Measurements from ENCODE around the gene BIN2. TPM values are rescaled to one million over a fixed set of nuclear protein-coding genes. Genes with fewer than 3 reads are reported as not detected.

Gene BIN2
- total RNA-seq, 1 donor from 2014 or later: 0.18 TPM

DNA sequence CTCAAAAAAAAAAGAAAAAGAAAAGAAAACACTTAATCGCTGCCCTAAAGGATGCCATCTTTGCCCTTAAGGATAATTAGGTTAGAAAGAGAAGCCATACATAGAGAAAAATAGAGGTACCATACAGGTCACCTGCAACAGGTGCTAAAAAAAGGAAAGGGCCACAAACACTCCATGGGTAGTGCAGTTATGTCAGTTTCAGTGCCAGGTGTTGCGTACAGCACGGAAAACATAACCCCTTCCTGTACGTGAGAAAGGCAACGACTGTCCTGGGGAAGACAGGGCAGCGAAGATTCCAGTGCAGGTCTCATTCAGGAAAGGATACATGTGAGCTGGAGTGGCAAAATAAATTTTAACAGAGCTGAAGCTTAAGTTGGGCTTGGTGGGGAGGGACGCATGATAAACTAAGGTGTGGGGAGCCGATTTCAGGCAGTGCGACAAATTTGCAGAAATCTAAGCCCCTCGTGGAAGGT is 85.9 kb downstream of the BIN2 start:
- Mint-ChIP-seq H3K27ac (peak overlapping the region; percentile 100), H3K4me3 (peak overlapping the region; percentile 97), H3K36me3 (peaks cover 8% of the 10 kb centered on the region), H3K4me1 (peaks cover 18% of the 10 kb centered on the region), H3K9me3 (no peaks in the 10 kb centered on the region), H3K27me3 (ENCODE audit: low read depth) (no peaks in the 10 kb centered on the region)
- TF ChIP-seq, protein P1, sequence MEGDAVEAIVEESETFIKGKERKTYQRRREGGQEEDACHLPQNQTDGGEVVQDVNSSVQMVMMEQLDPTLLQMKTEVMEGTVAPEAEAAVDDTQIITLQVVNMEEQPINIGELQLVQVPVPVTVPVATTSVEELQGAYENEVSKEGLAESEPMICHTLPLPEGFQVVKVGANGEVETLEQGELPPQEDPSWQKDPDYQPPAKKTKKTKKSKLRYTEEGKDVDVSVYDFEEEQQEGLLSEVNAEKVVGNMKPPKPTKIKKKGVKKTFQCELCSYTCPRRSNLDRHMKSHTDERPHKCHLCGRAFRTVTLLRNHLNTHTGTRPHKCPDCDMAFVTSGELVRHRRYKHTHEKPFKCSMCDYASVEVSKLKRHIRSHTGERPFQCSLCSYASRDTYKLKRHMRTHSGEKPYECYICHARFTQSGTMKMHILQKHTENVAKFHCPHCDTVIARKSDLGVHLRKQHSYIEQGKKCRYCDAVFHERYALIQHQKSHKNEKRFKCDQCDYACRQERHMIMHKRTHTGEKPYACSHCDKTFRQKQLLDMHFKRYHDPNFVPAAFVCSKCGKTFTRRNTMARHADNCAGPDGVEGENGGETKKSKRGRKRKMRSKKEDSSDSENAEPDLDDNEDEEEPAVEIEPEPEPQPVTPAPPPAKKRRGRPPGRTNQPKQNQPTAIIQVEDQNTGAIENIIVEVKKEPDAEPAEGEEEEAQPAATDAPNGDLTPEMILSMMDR (IDR thresholded peaks at IDR 0.05; ENCODE audit: unreplicated experiment): no peak
- peak in 1 of 2 experiments; percentile 51 for DNase-seq (ENCODE audit: low spot score in 2 of 2, unreplicated experiment in 2 of 2)

DNA sequence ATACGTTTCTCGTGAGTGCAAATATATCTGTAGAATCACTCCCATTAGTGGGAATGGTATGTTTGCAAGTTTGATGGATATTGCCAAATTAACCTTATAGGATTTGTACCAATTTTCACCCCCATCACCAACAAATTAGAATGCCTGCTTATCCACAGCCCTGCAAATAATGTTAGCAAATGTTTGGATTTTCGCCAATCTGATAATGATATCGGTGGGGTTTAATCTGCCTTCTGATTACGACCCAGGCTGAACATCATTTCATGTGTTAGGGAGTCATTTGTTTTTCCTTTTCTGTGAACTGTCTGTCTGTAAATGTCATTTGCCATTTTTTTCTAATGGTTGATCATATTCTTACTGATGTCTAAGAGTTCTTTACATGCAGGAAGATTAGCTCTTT is 89.4 kb downstream of the BIN2 start:
- TF ChIP-seq, protein P1 (IDR thresholded peaks at IDR 0.05; ENCODE audit: unreplicated experiment): no peak
- Mint-ChIP-seq H3K9me3 (no peaks in the 10 kb centered on the region), H3K4me3 (no peak overlapping the region), H3K27me3 (ENCODE audit: low read depth) (no peaks in the 10 kb centered on the region), H3K27ac (no peak overlapping the region), H3K36me3 (no peaks in the 10 kb centered on the region), H3K4me1 (peaks cover 6% of the 10 kb centered on the region)
- no peak for DNase-seq (ENCODE audit: low spot score in 2 of 2, unreplicated experiment in 2 of 2)

DNA sequence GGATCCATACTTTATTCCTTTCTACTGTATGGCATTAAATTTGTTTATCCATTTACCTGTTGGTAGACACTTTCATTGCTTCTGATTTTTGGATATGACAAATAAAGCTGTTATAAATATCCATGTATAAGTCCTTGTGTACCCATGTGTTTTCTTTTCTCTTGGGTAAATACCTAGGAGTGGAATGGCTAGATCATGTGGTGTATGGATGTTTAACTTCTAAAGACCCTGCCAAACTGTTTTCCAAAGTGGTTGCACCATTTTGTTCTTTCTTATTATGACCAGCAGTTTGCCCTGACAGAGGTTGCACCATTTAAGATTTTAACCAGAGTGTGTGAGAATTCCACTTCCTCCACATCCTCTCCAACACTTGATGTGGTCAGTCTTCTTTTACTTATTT is 91.3 kb downstream of the BIN2 start:
- H3K27ac Mint-ChIP-seq: no peak overlapping the region
- no peaks in the 10 kb centered on the region for H3K4me1 Mint-ChIP-seq
- H3K27me3 Mint-ChIP-seq (ENCODE audit: low read depth): no peaks in the 10 kb centered on the region
- TF ChIP-seq, protein P1 (IDR thresholded peaks at IDR 0.05; ENCODE audit: unreplicated experiment): no peak
- no peak for DNase-seq (ENCODE audit: low spot score in 2 of 2, unreplicated experiment in 2 of 2)
- H3K36me3 Mint-ChIP-seq: no peaks in the 10 kb centered on the region
- H3K4me3 Mint-ChIP-seq: no peak overlapping the region
- H3K9me3 Mint-ChIP-seq: no peaks in the 10 kb centered on the region

Other genes starting within 250 kb of the BIN2 start
- 47.1 to 50.5 TPM (median 49.0 TPM) in 3 replicates for gene CSRNP2, start 240.6 kb downstream of the BIN2 start, total RNA-seq
- gene TFCP2, start 151.0 kb downstream of the BIN2 start, total RNA-seq: 43.3 to 45.6 TPM (median 44.9 TPM) in 3 replicates
- 11.3 to 12.8 TPM (median 11.6 TPM) in 3 replicates for gene POU6F1, start 106.1 kb downstream of the BIN2 start, total RNA-seq
- 101 to 107 TPM (median 105 TPM) in 3 replicates for gene DAZAP2, start 85.3 kb downstream of the BIN2 start, total RNA-seq
- gene SMAGP, start 53.8 kb downstream of the BIN2 start, total RNA-seq: 21.5 to 23.0 TPM (median 22.2 TPM) in 3 replicates
- not detected in 3 replicates for gene CELA1, start 22.5 kb upstream of the BIN2 start, total RNA-seq
- gene GALNT6, start 67.2 kb upstream of the BIN2 start, total RNA-seq: 12.8 to 14.3 TPM (median 13.8 TPM) in 3 replicates
- gene SLC4A8, start 100.7 kb upstream of the BIN2 start, total RNA-seq: 17.5 to 21.2 TPM (median 17.6 TPM) in 3 replicates

All from mesothelial cell of epicardium (in vitro differentiated cells).